OCI-LY3 (cell line): ENCODE measurements around the gene MYH15.

Experiments
- EZH2phosphoT487 ChIP-seq: fragments of 200-600 bp; shearing (Covaris generic); IDR thresholded peaks from 2 replicates; pipeline ENCODE4 v1.6.1; 2018; ENCODE audit warnings: antibody characterized with exemption, mixed run types, low read depth
- TF ChIP-seq, protein P1 (sequence below): fragments of 200-600, 300-600 bp; sonication (generic); IDR thresholded peaks from 2 replicates; pipeline ENCODE4 v1.5.1; 2014; ENCODE audit warnings: antibody characterized with exemption, low read length, low read depth

- TF ChIP-seq, protein P1, sequence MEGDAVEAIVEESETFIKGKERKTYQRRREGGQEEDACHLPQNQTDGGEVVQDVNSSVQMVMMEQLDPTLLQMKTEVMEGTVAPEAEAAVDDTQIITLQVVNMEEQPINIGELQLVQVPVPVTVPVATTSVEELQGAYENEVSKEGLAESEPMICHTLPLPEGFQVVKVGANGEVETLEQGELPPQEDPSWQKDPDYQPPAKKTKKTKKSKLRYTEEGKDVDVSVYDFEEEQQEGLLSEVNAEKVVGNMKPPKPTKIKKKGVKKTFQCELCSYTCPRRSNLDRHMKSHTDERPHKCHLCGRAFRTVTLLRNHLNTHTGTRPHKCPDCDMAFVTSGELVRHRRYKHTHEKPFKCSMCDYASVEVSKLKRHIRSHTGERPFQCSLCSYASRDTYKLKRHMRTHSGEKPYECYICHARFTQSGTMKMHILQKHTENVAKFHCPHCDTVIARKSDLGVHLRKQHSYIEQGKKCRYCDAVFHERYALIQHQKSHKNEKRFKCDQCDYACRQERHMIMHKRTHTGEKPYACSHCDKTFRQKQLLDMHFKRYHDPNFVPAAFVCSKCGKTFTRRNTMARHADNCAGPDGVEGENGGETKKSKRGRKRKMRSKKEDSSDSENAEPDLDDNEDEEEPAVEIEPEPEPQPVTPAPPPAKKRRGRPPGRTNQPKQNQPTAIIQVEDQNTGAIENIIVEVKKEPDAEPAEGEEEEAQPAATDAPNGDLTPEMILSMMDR: no peak
- no peak for TF ChIP-seq EZH2phosphoT487
Measured at GRCh38 chr3:108468577-108468976, 41.8 kb downstream of the MYH15 start.
